Left colon (tissue), 2 donors: ENCODE data around the gene AGTPBP1. TPM values are rescaled to one million over a fixed set of nuclear protein-coding genes. Genes with fewer than 3 reads are reported as not detected.
"Not testable (repeated sequence)": the region's sequence is repeated elsewhere in the genome, so short reads cannot be mapped to it uniquely, and the experiment has no call there.

Source experiments
- ATAC-seq: fragments of 200-7000 bp; cut with Tn5 transposase; one replicate; pipeline ENCODE4 v1.9.1; 2020; ENCODE audit warnings: mild to moderate bottlenecking, moderate library complexity
- DNase-seq, 2 donors: peaks; one replicate each; pipeline ENCODE4 v3.0.0-alpha.2; 2020
- intact Hi-C, 2 donors: fragments of 100-400 bp; cut with DNase I in 1 of 2; cut with micrococcal nuclease in 1 of 2; formaldehyde crosslinking; loops; one replicate each; pipeline versions ENCODE4 v1.11.2 to v1.14.0; 2022; cut with DNase I, micrococcal nuclease
- total RNA-seq, 2 donors: library from RNA; stranded (reverse); fragmentation: NEBNext Ultra II Directional; extraction: Animal tissue kit (Norgen Biotek cat#: 25700); gene quantifications; one replicate each; pipeline ENCODE4 v1.2.1, GENCODE V29; 2021
- donor health status: DM: no; HTN: no; CAD: no.
- donor health status: DM: yes; HTN: yes; CAD: no.

AGTPBP1 gene
- total RNA-seq, 2 donors from 2014 or later: 11.4 to 14.0 TPM

DNA sequence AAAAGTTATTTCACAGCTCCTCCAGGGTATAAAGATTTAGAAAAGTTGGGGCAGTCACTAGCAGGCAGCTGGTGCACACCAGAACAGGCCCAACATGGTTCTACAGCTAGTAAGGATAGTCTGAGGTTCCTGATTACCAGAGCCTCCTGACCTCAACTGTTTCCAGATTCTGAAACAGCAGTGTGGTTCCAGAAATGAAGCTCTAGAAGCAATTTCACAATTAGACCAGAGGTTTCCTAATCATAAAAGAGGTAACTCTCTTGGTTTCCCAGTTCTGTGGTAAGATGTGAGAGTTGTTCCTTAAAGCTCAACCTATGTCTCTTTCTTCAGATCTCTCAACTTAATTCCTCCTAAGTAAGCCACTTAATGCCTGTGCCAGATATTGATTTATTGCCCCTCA is 11.9 kb downstream of the AGTPBP1 start:
- intact Hi-C loops: no loop called here
- DNase-seq (no peak), ATAC-seq (no peak)

- DNase-seq (no peak), ATAC-seq (no peak)
- intact Hi-C loops: no loop called here
Measured at GRCh38 chr9:85727500-85727899, 14.3 kb downstream of the AGTPBP1 start.

DNA sequence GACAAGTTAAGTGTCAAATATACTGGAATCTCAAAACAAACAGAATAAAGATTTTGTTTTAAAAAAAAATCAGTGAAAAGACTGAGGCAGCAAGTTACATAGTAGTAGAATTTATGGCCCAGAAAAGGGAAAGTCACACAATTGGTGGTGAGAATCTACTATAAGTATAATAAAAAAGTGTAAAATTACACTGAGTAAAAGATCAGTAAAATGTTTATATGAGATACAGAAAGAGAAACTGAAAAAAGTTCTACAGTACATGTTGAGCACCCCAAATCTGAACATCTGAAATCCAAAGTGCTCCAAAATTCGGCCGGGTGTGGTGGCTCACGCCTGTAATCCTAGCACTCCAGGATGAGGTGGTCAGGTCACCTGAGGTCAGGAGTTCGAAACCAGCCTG is 15.0 kb downstream of the AGTPBP1 start:
- intact Hi-C loops: no loop called here
- DNase-seq (no peak), ATAC-seq (no peak)

DNA sequence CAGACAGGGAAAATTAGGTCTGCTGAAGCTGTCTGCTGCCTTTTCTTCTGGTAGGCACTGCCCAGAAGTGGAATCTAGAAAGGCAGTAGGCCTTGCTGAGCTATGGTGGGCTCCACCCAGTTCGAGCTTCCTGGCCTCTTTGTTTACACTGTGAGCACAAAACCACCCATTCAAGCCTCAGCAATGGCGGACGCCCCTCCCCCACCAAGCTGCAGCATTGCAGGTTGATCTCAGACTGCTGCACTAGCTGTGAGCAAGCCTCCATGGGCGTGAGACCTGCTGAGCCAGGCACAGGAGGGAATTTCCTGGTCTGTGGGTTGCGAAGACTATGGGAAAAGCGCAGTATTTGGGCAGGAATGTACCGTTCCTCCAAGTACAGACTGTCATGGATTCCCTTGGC is 18.5 kb downstream of the AGTPBP1 start:
- intact Hi-C loops: no loop called here
- peak in 1 of 2 donors; percentile 40 for DNase-seq
- no peak for ATAC-seq

DNA sequence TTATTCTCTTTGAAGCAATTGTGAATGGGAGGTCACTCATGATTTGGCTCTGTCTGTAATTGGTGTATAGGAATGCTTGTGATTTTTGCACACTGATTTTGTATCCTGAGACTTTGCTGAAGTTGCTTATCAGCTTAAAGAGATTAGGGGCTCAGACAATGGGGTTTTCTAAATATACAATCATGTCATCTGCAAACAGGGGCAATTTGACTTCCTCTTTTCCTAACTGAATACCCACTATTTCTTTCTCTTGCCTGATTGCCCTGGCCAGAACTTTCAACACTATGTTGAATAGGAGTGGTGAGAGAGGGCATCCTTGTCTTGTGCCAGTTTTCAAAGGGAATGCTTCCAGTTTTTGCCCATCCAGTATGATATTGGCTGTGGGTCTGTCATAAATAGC is 22.3 kb downstream of the AGTPBP1 start:
- DNase-seq, ATAC-seq: not testable (repeated sequence)

DNA sequence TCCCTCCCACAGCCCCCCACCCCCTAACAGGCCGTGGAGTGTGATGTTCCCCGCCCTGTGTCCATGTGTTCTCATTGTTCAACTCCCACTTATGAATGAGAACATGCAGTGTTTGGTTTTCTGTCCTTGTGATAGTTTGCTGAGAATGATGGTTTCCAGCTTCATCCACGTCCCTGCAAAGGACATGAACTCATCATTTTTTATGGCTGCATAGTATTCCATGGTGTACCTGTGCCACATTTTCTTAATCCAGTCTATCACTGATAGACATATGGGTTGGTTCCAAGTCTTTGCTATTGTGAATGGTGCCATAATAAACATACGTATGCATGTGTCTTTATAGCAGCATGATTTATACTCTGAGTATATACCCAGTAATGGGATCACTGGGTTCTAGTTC is 23.9 kb downstream of the AGTPBP1 start:
- intact Hi-C loops, DNase-seq, ATAC-seq: not testable (repeated sequence)

More for the DNA sequence above, 22.3 kb downstream of the AGTPBP1 start:
- intact Hi-C loops: not testable (repeated sequence)

GRCh38 chr9:85717220-85717619 is 24.5 kb downstream of the AGTPBP1 start:
- DNase-seq: no peak
- intact Hi-C loops: no loop called here
- ATAC-seq: no peak

- ATAC-seq: no peak
Measured at GRCh38 chr9:85716031-85716877, 25.5 kb downstream of the AGTPBP1 start.

GRCh38 chr9:85715587-85715986 is 26.2 kb downstream of the AGTPBP1 start:
- DNase-seq: no peak
- intact Hi-C loops: no loop called here
- no peak for ATAC-seq

More at GRCh38 chr9:85716031-85716877, 25.5 kb downstream of the AGTPBP1 start:
- intact Hi-C loops: no loop called here
- no peak for DNase-seq

DNA sequence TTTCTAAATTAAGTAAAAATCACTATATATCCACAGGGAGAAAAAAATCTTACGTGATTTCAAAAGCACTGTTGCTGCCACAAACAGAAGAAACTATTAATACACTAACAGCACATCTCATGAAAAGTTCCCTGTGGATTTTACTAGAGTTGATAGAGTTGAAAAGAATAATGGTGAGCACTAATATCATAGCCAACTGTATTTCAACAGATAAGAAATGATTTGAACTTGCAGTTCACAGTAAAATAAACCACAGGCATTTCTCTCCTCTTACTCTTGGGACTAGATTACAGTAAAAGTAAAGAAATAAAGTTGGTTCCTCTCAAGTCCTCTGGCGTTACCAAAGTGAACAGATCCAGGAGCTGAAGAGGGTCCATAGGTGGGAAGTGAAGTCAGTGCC is 27.9 kb downstream of the AGTPBP1 start:
- intact Hi-C loops: no loop called here
- ATAC-seq (no peak), DNase-seq (no peak)

DNA sequence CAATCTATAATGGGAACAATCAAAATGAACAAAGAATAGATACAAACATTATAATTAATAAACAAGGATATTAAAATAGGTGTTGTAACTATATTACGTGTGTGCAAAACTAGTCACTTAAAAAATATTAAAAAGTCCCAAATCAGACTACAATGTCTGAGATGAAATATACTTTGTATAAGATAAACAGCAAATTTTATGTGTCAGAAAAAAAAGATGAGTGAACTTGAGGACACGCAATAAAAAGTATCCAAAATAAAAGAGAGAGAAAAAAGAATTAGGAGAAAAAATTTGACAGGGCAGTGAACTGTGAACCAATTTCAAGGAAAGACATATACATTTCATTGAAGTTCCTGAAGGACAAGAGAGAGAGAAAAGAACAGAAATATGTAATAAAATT is 37.0 kb downstream of the AGTPBP1 start:
- intact Hi-C loops: no loop called here
- no peak for ATAC-seq

GRCh38 chr9:85703398-85703797 is 38.4 kb downstream of the AGTPBP1 start:
- ATAC-seq (no peak), DNase-seq (no peak)
- intact Hi-C loops: no loop called here

More for the DNA sequence above, 37.0 kb downstream of the AGTPBP1 start:
- no peak for DNase-seq

GRCh38 chr9:85702726-85703289 is 38.9 kb downstream of the AGTPBP1 start:
- intact Hi-C loops: no loop called here
- no peak for ATAC-seq
- DNase-seq: no peak

- DNase-seq: no peak
- ATAC-seq: no peak
- intact Hi-C loops: no loop called here
Measured at GRCh38 chr9:85702191-85702590, 39.6 kb downstream of the AGTPBP1 start.

DNA sequence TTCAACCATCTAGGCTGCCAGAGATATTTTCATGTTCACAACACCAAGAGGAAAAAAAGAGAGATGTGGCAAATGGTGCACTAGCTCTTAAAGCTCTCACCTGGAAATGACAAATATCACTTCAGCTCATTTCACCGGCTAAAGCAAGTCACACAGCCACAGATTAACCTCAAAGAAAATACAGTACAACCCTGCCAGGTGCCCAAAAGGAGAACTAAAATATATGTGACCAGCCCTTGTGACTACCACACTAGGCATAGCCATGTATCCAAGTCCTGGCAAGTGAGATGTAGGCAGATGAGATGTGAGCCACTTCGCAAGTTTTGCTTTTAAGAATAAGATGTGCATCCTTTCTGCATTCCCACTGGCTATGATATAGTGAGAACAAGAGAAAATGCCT is 41.4 kb downstream of the AGTPBP1 start:
- DNase-seq: no peak
- intact Hi-C loops: no loop called here
- no peak for ATAC-seq

DNA sequence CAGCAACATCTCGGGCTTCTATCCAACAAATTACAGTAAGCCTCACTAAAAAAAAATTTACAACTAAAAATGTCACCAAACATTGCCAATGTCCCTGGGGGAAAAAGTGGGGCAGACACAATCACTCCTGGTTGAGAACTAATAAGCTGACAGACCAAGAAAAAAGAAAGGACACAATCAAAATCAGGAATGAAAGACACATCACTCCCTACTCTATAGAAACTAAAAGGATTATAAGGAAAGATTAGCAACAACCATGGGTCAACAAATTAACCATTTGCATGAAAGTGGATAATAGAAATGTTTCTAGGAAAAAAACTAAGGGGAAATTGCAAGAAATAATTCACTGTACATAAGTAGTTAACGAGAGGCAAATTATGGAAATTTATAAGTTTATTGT is 53.4 kb downstream of the AGTPBP1 start:
- intact Hi-C loops: no loop called here
- ATAC-seq: no peak
- no peak for DNase-seq

- ATAC-seq: no peak
- DNase-seq: no peak
- intact Hi-C loops: no loop called here
Measured at GRCh38 chr9:85685081-85685480, 56.7 kb downstream of the AGTPBP1 start.

DNA sequence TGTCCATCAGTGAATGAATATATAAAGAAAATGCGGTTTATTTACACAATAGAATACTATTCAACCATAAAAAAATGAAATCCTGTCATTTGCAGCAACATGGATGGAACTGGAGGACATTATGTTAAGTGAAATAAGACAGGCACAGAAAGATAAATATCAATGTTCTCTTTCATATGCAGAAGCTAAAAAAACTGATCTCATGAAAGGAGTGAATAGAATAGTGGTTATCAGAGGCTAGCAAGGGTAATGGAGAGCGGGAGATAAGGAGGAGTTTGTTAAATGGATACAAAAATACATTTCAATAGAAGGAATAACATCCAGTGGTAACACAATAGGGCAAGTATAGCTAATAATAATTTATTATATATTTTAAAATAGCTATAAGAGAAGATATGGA is 65.0 kb downstream of the AGTPBP1 start:
- ATAC-seq (no peak), DNase-seq (no peak)
- intact Hi-C loops: no loop called here

- intact Hi-C loops: no loop called here
- DNase-seq: no peak
- no peak for ATAC-seq
Measured at GRCh38 chr9:85667374-85667773, 74.4 kb downstream of the AGTPBP1 start.

- intact Hi-C loops: no loop called here
- ATAC-seq (no peak), DNase-seq (no peak)
Measured at GRCh38 chr9:85666086-85666485, 75.7 kb downstream of the AGTPBP1 start.

- intact Hi-C loops: no loop called here
- no peak for ATAC-seq
- no peak for DNase-seq
Measured at GRCh38 chr9:85662573-85662972, 79.2 kb downstream of the AGTPBP1 start.
